Measurements from ENCODE around the gene GP1BB.

- TF ChIP-seq USF2 (IDR thresholded peaks at IDR 0.05; ENCODE audit: low read depth, low read length) (no peak), RAD21 (IDR thresholded peaks at IDR 0.05; ENCODE audit: low read length) (no peak)
These were observed 43.0 kb upstream of the GP1BB start for GRCh38 chr22:19680287-19680881.

Data from IMR-90 (cell line).